D341Med (cell line): ENCODE data around the gene OLFML3.

Experiments used
- DNase-seq: peaks from one replicate; pipeline ENCODE4 v3.0.0; 2012; ENCODE audit warnings: low spot score

OLFML3 gene

GRCh38 chr1:114025609-114026401 is 46.5 kb downstream of the OLFML3 start:
- no peak for DNase-seq

GRCh38 chr1:114026797-114027196 is 47.5 kb downstream of the OLFML3 start:
- DNase-seq = no peak
